GM21423 (cell line): ENCODE results near the gene PRSS56.
"Not testable (repeated sequence)": the region's sequence is repeated elsewhere in the genome, so short reads cannot be mapped to it uniquely, and the experiment has no call there.

Experiments
- ATAC-seq: cut with Tn5 transposase; IDR thresholded peaks from one replicate; pipeline ENCODE4 v1.9.1; 2021; ENCODE audit warnings: mild to moderate bottlenecking, moderate library complexity; ENCODE audit not compliant: unreplicated experiment

PRSS56 gene

DNA sequence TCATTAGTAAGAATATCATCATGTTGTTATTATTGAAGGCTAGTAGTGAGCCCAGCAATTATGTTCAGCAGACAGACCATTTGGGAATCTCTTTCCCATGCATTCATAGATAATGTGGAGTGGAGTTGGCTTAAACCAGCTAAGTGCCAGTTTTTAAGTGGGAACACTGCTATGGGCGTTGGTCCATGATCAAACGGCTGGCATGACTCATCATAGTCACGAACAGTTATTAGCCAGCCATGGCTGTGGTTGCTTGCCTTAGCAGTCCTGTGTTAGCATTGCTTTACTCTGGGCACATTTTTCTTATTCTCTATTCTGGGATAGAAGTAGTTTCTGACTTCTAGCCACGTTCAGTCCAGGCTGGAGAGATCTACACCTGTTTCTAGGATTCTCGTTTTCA, 48.0 kb downstream of the PRSS56 start:
- ATAC-seq, result no peak

DNA sequence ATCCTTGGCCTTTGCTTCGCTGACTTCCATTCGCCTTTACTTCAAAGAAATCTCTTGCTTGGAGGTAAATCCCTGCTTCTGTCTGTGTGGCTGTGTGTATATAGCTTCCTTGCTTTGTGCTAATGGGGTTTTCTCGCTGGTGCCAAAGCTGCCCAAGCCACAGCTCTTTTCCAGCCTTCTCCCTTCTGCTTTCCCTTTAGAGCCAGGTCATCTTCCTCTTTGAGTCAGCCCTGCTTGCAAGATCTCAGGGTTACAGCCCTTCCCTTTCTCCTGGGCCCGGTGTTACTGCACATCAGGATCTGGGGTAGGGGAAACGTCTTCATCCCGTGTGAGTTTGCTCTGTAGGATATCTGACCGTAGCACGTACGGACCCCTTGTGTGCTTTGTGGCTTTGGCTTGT, 49.4 kb downstream of the PRSS56 start:
- no peak for ATAC-seq

DNA sequence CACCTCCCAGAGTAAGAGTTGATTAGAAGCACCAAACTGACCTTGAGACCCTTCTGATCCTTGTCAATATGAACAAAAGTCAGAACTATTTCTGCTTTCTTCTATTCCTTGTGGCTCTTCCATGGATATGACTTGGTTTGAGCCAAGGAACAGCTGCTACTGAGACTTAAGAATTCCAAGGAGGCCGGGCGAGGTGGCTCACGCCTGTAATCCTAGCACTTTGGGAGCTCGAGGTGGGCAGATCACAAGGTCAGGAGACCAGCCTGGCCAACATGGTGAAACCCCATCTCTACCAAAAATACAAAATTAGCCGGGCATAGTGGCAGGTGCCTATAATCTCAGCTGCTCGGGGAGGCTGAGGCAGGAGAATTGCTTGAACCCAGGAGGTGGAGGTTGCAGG, 50.3 kb downstream of the PRSS56 start:
- not testable (repeated sequence) for ATAC-seq

DNA sequence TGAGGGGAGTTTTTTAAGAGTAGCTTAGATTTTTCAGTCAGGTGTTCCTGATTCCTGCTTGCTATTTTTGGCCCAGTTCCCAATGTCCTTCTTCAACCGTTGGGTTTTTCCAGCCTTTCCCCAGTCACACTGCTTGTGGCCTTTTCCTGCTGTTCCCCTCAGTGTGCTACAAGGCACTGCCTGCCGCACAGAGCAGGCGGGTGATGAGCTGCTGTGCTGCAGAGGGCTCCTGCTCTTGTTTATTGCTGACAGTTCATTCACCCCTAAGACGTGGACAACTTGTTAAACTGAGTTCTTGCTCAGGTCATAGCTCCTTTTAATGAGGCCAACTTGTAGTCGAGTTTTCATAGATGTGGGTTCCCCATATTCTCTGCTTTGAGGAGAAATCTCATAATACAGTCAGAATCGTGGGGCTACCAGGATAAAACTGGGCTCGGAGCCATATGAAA, 50.9 kb downstream of the PRSS56 start:
- no peak for ATAC-seq

DNA sequence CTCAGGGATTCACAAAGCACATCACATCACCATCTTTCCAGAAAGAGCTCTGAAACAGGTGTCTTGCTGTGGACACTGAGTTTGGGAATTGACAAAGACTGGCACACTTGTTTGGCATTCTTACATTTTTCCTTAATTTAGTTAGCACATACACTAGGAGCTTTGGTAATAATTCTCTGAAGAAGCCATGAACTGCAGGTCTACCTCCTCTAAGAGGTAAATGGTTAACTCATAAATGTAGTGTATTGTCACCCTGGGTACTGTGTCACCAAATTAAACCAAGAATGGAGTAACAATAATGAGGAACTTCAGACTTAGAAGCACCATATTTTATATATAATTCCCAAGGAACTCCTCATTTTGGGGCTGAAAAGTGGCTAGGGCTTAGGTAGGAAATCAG, 52.9 kb downstream of the PRSS56 start:
- ATAC-seq, result no peak

DNA sequence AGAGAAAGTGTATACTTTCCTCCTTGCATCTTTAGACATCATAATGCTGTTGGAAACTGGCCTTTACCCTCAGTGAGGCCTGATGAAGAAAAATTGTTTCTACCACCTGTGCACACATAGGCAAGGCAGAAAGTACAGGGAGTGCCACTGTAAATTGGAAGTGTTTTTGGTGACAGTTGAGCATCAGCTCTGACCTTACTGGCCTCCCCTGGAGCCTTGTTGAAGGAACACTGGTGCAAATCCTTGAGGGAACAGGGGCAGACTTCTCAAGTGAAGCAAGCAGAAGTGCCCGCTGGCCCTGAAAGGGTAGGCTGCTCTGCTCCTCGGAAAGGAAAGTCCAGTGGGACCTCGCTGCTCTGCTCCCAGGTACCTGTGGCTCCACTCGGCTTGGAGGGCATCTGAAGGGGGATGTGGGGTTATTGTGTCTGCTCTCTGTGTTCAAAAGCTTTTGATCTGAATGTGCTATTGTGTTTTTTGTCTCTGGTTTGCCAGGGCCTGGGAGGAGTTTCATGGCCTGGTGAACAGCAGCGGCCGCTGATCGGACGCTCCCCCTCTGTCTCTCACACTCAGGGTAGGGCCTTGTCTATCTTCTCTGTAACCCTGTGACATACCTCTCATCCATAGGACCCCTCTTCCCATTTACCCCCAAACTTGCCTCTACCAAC, 53.7 kb downstream of the PRSS56 start:
- no peak for ATAC-seq

DNA sequence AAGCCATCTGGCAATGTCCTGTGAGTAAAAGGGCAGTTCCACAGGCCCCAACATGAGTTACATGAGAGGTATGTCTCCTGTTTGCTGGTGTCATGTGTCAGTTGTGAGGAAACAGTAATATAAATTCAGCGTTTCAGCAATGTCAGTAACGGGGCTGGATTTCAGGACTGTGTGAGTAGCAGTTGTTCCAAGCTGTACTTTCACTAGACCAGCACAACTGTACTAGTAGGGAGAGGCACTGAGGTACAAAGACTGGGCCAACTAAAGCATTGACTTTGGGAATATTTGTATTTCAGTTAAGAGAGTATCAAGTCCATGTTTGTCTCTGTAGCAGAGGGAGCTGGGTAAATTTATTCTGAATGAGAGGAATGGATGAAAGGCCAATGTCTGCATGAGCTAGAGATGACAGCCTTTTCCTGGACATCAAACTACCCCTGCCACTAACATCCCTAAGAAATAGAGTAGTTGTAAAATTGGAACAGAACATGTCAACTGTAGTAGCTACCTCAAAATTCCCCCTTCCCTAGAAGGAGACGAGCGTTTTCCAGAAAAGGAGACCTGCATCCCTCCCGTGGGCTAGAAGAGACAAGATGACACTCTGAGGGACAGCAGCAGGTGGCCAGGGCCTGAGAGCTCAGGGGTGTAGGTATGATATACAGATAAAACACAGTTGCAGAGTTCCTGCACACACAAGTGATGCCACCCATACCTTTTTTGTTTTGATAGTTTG, 54.7 kb downstream of the PRSS56 start:
- ATAC-seq, result no peak
